Measurements from ENCODE around the gene QKI. TPM values are rescaled to one million over a fixed set of nuclear protein-coding genes. Genes with fewer than 3 reads are reported as not detected.

QKI gene
- total RNA-seq, 1 donor, result 212 TPM

DNA sequence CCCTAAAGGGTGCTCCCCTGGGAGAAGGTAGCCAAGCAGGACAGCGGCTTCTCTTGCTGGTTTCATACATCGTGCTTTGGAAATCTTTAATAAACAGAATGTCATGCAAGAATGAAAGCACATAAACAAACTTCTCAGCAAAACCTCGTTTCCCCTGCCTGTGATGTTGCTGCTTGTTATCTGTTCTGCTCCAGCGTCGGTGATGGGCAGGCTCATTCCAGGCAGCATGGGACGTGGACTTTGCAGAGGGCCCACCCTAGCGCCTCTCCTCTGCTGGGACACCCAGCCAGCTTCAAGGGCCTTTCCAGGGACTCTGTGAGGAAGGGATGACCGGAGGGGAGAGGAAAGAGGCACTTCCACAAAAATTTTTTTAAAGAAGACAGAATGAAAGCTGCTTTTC is 197.7 kb downstream of the QKI start:
- TF ChIP-seq, protein P1, sequence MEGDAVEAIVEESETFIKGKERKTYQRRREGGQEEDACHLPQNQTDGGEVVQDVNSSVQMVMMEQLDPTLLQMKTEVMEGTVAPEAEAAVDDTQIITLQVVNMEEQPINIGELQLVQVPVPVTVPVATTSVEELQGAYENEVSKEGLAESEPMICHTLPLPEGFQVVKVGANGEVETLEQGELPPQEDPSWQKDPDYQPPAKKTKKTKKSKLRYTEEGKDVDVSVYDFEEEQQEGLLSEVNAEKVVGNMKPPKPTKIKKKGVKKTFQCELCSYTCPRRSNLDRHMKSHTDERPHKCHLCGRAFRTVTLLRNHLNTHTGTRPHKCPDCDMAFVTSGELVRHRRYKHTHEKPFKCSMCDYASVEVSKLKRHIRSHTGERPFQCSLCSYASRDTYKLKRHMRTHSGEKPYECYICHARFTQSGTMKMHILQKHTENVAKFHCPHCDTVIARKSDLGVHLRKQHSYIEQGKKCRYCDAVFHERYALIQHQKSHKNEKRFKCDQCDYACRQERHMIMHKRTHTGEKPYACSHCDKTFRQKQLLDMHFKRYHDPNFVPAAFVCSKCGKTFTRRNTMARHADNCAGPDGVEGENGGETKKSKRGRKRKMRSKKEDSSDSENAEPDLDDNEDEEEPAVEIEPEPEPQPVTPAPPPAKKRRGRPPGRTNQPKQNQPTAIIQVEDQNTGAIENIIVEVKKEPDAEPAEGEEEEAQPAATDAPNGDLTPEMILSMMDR (IDR thresholded peaks at IDR 0.05; ENCODE audit: extremely low read depth, low read depth, low read length), result no peak
- H3K36me3 ChIP-seq (ENCODE audit: insufficient read depth, low read length), result no peaks in the 10 kb centered on the region

DNA sequence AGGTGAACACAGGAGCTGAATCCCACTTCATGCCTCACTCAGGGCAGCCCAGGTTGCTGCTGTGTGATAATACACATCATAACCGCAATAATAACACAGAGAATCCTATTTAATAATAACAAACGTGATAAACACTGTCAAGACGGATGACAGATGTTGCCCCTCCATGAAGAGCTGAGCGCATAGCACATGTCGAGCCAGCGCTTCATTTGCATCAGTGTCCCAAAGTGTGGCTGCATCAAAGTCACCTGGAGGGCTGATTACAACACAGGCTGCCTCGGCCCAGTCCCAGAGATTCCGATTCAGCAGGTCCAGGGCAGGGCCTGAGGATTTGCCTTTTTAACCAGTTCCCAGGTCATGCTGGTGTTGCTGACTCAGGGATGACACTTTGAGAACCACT is 198.5 kb downstream of the QKI start:
- TF ChIP-seq, protein P1 (IDR thresholded peaks at IDR 0.05; ENCODE audit: extremely low read depth, low read depth, low read length), result no peak
- Histone ChIP-seq H3K4me2 (ENCODE audit: insufficient read depth, low read length) (no peak overlapping the region), H3K27me3 (ENCODE audit: insufficient read depth, low read length) (no peaks in the 10 kb centered on the region), H3K4me3 (ENCODE audit: insufficient read depth, low read length) (no peak overlapping the region), H3K36me3 (ENCODE audit: insufficient read depth, low read length) (no peaks in the 10 kb centered on the region), H3K27ac (ENCODE audit: low read depth, low read length) (no peak overlapping the region), H3K79me2 (ENCODE audit: insufficient read depth, low read length) (no peaks in the 10 kb centered on the region), H2AFZ (ENCODE audit: low read length) (no peak overlapping the region), H3K4me1 (ENCODE audit: insufficient read depth, low read length) (no peaks in the 10 kb centered on the region), H4K20me1 (ENCODE audit: insufficient read depth, low read length) (no peaks in the 10 kb centered on the region), H3K9me3 (ENCODE audit: low read depth, low read length) (no peaks in the 10 kb centered on the region)
- DNase-seq (ENCODE audit: insufficient read length, low spot score, missing footprints), result no peak

More for the DNA sequence above, 197.7 kb downstream of the QKI start:
- no peak overlapping the region for H2AFZ ChIP-seq (ENCODE audit: low read length)
- no peak overlapping the region for H3K4me3 ChIP-seq (ENCODE audit: insufficient read depth, low read length)
- H4K20me1 ChIP-seq (ENCODE audit: insufficient read depth, low read length), result no peaks in the 10 kb centered on the region
- no peaks in the 10 kb centered on the region for H3K79me2 ChIP-seq (ENCODE audit: insufficient read depth, low read length)
- H3K27ac ChIP-seq (ENCODE audit: low read depth, low read length), result no peak overlapping the region
- no peak overlapping the region for H3K4me2 ChIP-seq (ENCODE audit: insufficient read depth, low read length)
- no peaks in the 10 kb centered on the region for H3K4me1 ChIP-seq (ENCODE audit: insufficient read depth, low read length)
- no peak for DNase-seq (ENCODE audit: insufficient read length, low spot score, missing footprints)
- H3K9me3 ChIP-seq (ENCODE audit: low read depth, low read length), result no peaks in the 10 kb centered on the region
- H3K27me3 ChIP-seq (ENCODE audit: insufficient read depth, low read length), result no peaks in the 10 kb centered on the region

DNA sequence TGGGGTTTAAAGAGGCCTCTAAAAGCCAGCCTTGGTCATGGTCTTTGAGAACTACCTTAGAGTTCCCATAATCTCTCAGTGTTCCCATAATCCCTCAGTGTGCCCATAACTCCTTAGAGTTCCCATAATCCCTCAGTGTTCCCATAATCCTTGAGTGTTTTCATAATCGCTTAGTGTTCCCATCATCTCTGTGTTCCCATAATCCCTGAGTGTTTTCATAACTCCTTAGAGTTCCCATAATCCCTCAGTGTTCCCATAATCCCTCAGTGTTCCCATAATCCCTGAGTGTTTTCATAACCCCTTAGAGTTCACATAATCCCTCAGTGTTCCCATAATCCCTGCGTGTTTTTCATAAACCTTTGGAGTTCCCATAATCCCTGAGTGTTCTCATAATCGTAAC is 199.2 kb downstream of the QKI start:
- no peaks in the 10 kb centered on the region for H4K20me1 ChIP-seq (ENCODE audit: insufficient read depth, low read length)
- H3K4me1 ChIP-seq (ENCODE audit: insufficient read depth, low read length), result no peaks in the 10 kb centered on the region
- no peaks in the 10 kb centered on the region for H3K27me3 ChIP-seq (ENCODE audit: insufficient read depth, low read length)
- no peak overlapping the region for H3K4me2 ChIP-seq (ENCODE audit: insufficient read depth, low read length)
- H3K9me3 ChIP-seq (ENCODE audit: low read depth, low read length), result no peaks in the 10 kb centered on the region
- no peak overlapping the region for H3K4me3 ChIP-seq (ENCODE audit: insufficient read depth, low read length)
- H2AFZ ChIP-seq (ENCODE audit: low read length), result no peak overlapping the region
- H3K27ac ChIP-seq (ENCODE audit: low read depth, low read length), result no peak overlapping the region
- TF ChIP-seq, protein P1 (IDR thresholded peaks at IDR 0.05; ENCODE audit: extremely low read depth, low read depth, low read length), result no peak
- no peak for DNase-seq (ENCODE audit: insufficient read length, low spot score, missing footprints)
- H3K79me2 ChIP-seq (ENCODE audit: insufficient read depth, low read length), result no peaks in the 10 kb centered on the region
- no peaks in the 10 kb centered on the region for H3K36me3 ChIP-seq (ENCODE audit: insufficient read depth, low read length)

DNA sequence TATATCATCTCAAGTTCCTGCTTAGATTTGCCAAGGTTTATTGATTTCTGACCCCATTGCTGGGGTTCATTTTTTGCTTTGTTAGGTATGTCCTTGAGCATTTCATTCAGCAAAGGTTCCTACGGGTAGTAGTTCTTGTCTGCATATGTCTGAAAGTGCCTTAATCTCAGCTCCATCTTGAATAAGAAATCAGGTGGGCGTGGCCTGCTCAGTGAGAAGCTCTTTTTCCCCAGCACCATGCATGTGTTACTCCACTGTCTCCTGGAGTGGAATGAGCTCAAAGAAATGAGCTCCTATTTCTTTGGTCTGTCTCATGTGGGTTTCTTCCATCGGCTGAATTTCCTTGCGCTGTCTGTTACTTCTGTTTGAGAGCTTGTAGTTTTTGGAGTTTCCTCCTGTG is 201.9 kb downstream of the QKI start:
- no peak overlapping the region for H2AFZ ChIP-seq (ENCODE audit: low read length)
- DNase-seq (ENCODE audit: insufficient read length, low spot score, missing footprints), result no peak

More for the DNA sequence above, 201.9 kb downstream of the QKI start:
- Histone ChIP-seq H3K4me1 (ENCODE audit: insufficient read depth, low read length) (no peaks in the 10 kb centered on the region), H3K4me2 (ENCODE audit: insufficient read depth, low read length) (no peak overlapping the region), H3K27me3 (ENCODE audit: insufficient read depth, low read length) (no peaks in the 10 kb centered on the region), H3K9me3 (ENCODE audit: low read depth, low read length) (no peaks in the 10 kb centered on the region), H3K36me3 (ENCODE audit: insufficient read depth, low read length) (no peaks in the 10 kb centered on the region), H4K20me1 (ENCODE audit: insufficient read depth, low read length) (no peaks in the 10 kb centered on the region), H3K27ac (ENCODE audit: low read depth, low read length) (no peak overlapping the region), H3K4me3 (ENCODE audit: insufficient read depth, low read length) (no peak overlapping the region), H3K79me2 (ENCODE audit: insufficient read depth, low read length) (no peaks in the 10 kb centered on the region)
- TF ChIP-seq, protein P1 (IDR thresholded peaks at IDR 0.05; ENCODE audit: extremely low read depth, low read depth, low read length), result no peak
